MM.1S (cell line): Measurements from ENCODE around the gene RACGAP1.

Experiments used
- EZH2phosphoT487 ChIP-seq: fragments of 300-600 bp; sonication (generic); IDR thresholded peaks from 2 replicates; pipeline ENCODE4 v1.6.1; 2018; ENCODE audit warnings: antibody characterized with exemption, low read length
- TF ChIP-seq, protein P1 (sequence below): fragments of 300-600 bp; sonication (generic); IDR thresholded peaks from 2 replicates; pipeline ENCODE4 v1.5.1; 2016; ENCODE audit warnings: antibody characterized with exemption, low read length, mixed read lengths

- TF ChIP-seq, protein P1, sequence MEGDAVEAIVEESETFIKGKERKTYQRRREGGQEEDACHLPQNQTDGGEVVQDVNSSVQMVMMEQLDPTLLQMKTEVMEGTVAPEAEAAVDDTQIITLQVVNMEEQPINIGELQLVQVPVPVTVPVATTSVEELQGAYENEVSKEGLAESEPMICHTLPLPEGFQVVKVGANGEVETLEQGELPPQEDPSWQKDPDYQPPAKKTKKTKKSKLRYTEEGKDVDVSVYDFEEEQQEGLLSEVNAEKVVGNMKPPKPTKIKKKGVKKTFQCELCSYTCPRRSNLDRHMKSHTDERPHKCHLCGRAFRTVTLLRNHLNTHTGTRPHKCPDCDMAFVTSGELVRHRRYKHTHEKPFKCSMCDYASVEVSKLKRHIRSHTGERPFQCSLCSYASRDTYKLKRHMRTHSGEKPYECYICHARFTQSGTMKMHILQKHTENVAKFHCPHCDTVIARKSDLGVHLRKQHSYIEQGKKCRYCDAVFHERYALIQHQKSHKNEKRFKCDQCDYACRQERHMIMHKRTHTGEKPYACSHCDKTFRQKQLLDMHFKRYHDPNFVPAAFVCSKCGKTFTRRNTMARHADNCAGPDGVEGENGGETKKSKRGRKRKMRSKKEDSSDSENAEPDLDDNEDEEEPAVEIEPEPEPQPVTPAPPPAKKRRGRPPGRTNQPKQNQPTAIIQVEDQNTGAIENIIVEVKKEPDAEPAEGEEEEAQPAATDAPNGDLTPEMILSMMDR = no peak
- no peak for TF ChIP-seq EZH2phosphoT487
Measured at GRCh38 chr12:50021031-50021430, 4.3 kb downstream of the RACGAP1 start.
